H1 (cell line): Measurements from ENCODE around the gene CTDP1.

Source experiments
- CTCF ChIP-seq, 3 experiments: IDR thresholded peaks; 1 replicate in 2 of 3; 2 replicates in 1 of 3; pipeline versions ENCODE4 v1.5.1 to v1.6.1; 2011; ENCODE audit warnings: low read length in 3 of 3, mild to moderate bottlenecking in 3 of 3, inconsistent platforms in 2 of 3, low read depth in 1 of 3, moderate library complexity in 1 of 3; ENCODE audit not compliant: insufficient read depth in 1 of 3; ENCODE audit errors: control extremely low read depth in 1 of 3
- EP300 ChIP-seq, 2 experiments: IDR thresholded peaks; 1 replicate in 1 of 2; 2 replicates in 1 of 2; pipeline ENCODE4 v1.6.1; 2011 to 2012; ENCODE audit warnings: low read depth in 2 of 2, low read length in 2 of 2, mild to moderate bottlenecking in 2 of 2, borderline replicate concordance in 1 of 2, inconsistent platforms in 1 of 2, moderate library complexity in 1 of 2
- EZH2 ChIP-seq: fragments of 200-600 bp; sonication (generic); IDR thresholded peaks from 2 replicates; pipeline ENCODE4 v1.7.1; 2012; ENCODE audit warnings: low read depth, mild to moderate bottlenecking, moderate library complexity, low read length, inconsistent platforms; ENCODE audit not compliant: severe bottlenecking
- HDAC2 ChIP-seq, 2 experiments: fragments of 300-600 bp in 1 of 2; sonication (generic) in 1 of 2; IDR thresholded peaks; 2 replicates each; pipeline ENCODE4 v1.6.1; 2011 to 2012; ENCODE audit warnings: low read depth in 2 of 2, low read length in 2 of 2, mild to moderate bottlenecking in 2 of 2, moderate library complexity in 2 of 2, borderline replicate concordance in 1 of 2, inconsistent platforms in 1 of 2
- JUN ChIP-seq: IDR thresholded peaks from 2 replicates; pipeline ENCODE4 v1.6.1; 2011; ENCODE audit warnings: low read depth, mild to moderate bottlenecking, improper control_type of control experiment, low read length
- MAFK ChIP-seq: IDR thresholded peaks from 2 replicates; pipeline ENCODE4 v1.6.1; 2012; ENCODE audit warnings: low read depth, mild to moderate bottlenecking, improper control_type of control experiment, low read length
- MAX ChIP-seq: IDR thresholded peaks from 2 replicates; pipeline ENCODE4 v1.6.1; 2012; ENCODE audit warnings: inconsistent platforms
- PHF8 ChIP-seq: fragments of 200-600 bp; sonication (generic); conservative IDR thresholded peaks from 2 replicates; pipeline ENCODE4 v1.7.1; 2012; ENCODE audit warnings: low read depth, mild to moderate bottlenecking, inconsistent platforms, low read length, moderate library complexity
- POLR2A ChIP-seq, 2 experiments: IDR thresholded peaks; 1 replicate in 1 of 2; 2 replicates in 1 of 2; pipeline ENCODE4 v1.6.1; 2011; ENCODE audit warnings: low read depth in 2 of 2, low read length in 2 of 2, mild to moderate bottlenecking in 2 of 2; ENCODE audit errors: control extremely low read depth in 1 of 2
- POLR2AphosphoS5 ChIP-seq: IDR thresholded peaks from 2 replicates; pipeline ENCODE4 v1.6.1; 2011; ENCODE audit warnings: low read depth, low read length
- RNF2 ChIP-seq: fragments of 200-900, 300-1000 bp; sonication (generic); IDR thresholded peaks from 2 replicates; pipeline ENCODE4 v1.7.1; 2016; ENCODE audit warnings: borderline replicate concordance, low read depth, mild to moderate bottlenecking, antibody characterized with exemption, low read length; ENCODE audit not compliant: poor library complexity, severe bottlenecking; ENCODE audit errors: missing control alignments
- SP4 ChIP-seq: IDR thresholded peaks from 2 replicates; pipeline ENCODE4 v1.6.1; 2012; ENCODE audit warnings: low read length, inconsistent platforms
- TF ChIP-seq, protein P1 (sequence below): IDR thresholded peaks from 2 replicates; pipeline ENCODE4 v1.6.1; 2012; ENCODE audit warnings: inconsistent platforms
- TF ChIP-seq, protein P2 (sequence below): IDR thresholded peaks from 2 replicates; pipeline ENCODE4 v1.6.1; 2011; ENCODE audit warnings: low read depth, mild to moderate bottlenecking, low read length; ENCODE audit not compliant: insufficient read depth

DNA sequence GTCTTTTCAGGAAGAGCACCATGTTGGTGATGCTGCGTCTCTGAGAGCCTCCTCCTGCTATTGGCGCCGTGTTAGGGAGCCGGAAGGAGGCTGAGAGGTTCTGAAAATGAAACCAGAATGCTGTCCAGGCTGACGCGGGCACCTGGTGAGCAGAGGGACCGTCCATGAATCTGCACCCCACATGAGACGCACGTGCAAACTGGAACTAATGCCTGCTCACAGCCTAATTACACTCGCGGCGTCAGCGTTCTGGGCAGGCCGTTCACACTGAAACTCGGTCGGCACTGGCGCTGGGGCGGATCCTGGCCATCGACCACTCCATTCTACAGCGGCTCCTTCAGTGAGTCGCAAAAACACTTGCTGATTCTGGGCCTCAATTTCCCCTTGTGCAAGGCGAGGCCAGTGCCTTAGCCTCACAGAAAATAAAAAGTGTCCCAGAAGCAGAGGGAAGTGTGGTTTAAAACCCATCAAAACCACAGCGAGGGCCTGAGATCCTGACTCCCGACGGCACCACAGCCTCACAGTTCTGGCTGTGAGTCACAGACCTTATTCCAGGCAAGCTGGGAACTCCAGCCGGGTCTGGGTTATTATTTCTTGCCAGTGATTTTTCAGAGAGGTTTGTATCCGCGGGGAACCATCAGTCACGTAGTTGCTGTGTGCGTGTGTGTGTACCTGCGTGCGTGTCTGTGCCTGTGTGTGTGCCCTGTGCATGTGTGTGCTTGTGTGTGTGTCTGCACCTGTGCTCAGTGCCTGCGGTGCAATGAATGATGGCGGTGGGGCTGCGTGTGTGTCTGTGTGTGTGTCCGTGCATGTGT lies 49.1 kb upstream of the CTDP1 start:
- no peak for TF ChIP-seq RNF2
- TF ChIP-seq, protein P1, sequence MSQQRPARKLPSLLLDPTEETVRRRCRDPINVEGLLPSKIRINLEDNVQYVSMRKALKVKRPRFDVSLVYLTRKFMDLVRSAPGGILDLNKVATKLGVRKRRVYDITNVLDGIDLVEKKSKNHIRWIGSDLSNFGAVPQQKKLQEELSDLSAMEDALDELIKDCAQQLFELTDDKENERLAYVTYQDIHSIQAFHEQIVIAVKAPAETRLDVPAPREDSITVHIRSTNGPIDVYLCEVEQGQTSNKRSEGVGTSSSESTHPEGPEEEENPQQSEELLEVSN, result no peak
- no peak for TF ChIP-seq MAFK
- TF ChIP-seq CTCF (IDR thresholded peaks at IDR 0.05; ENCODE audit: control extremely low read depth in 1 of 3, insufficient read depth in 1 of 3, low read depth in 1 of 3, low read length in 3 of 3), result no peak
- no peak for TF ChIP-seq MAX
- no peak for TF ChIP-seq POLR2A (IDR thresholded peaks at IDR 0.05; ENCODE audit: control extremely low read depth in 1 of 2, low read depth in 2 of 2, low read length in 2 of 2)
- no peak for TF ChIP-seq POLR2AphosphoS5
- TF ChIP-seq JUN, result no peak
- TF ChIP-seq EP300 (IDR thresholded peaks at IDR 0.05; ENCODE audit: borderline replicate concordance in 1 of 2, low read depth in 2 of 2, low read length in 2 of 2), result no peak
- TF ChIP-seq EZH2, result no peak
- TF ChIP-seq SP4, result no peak
- TF ChIP-seq PHF8, result no peak
- TF ChIP-seq, protein P2, sequence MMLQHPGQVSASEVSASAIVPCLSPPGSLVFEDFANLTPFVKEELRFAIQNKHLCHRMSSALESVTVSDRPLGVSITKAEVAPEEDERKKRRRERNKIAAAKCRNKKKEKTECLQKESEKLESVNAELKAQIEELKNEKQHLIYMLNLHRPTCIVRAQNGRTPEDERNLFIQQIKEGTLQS, result no peak
- TF ChIP-seq HDAC2 (IDR thresholded peaks at IDR 0.05; ENCODE audit: borderline replicate concordance in 1 of 2, low read depth in 2 of 2, low read length in 2 of 2), result no peak
